PFSK-1 (cell line): ENCODE measurements around the gene TREX2.

Experiments used
- FOXP2 ChIP-seq: optimal IDR thresholded peaks from 2 replicates; pipeline ENCODE3; 2011; ENCODE audit warnings: borderline replicate concordance, control low read depth, inconsistent platforms; ENCODE audit not compliant: insufficient read depth; ENCODE audit errors: extremely low read length, extremely low read depth
- POLR2AphosphoS5 ChIP-seq: IDR thresholded peaks from 2 replicates; pipeline ENCODE4 v1.6.1; 2012; ENCODE audit warnings: low read depth, mild to moderate bottlenecking, control low read depth, low read length, moderate library complexity
- REST ChIP-seq, 2 experiments: IDR thresholded peaks; 2 replicates each; pipeline versions ENCODE4 v1.6.1 to v1.8.0; 2011 to 2012; ENCODE audit warnings: low read depth in 2 of 2, low read length in 2 of 2, control low read depth in 1 of 2, inconsistent platforms in 1 of 2, mild to moderate bottlenecking in 1 of 2, moderate library complexity in 1 of 2; ENCODE audit not compliant: insufficient read depth in 1 of 2
- SIN3A ChIP-seq: IDR thresholded peaks from 2 replicates; pipeline ENCODE4 v1.6.1; 2012; ENCODE audit warnings: mild to moderate bottlenecking, low read length, moderate library complexity, borderline replicate concordance; ENCODE audit not compliant: insufficient read depth
- TAF1 ChIP-seq: IDR thresholded peaks from 2 replicates; pipeline ENCODE4 v1.6.1; 2012; ENCODE audit warnings: low read length, control low read depth, borderline replicate concordance; ENCODE audit not compliant: insufficient read depth

The TREX2 gene

GRCh38 chrX:153471663-153472280 is 25.9 kb upstream of the TREX2 start:
- TF ChIP-seq REST (IDR thresholded peaks at IDR 0.05; ENCODE audit: insufficient read depth in 1 of 2, low read depth in 2 of 2, low read length in 2 of 2) (no peak), SIN3A (no peak), TAF1 (no peak), FOXP2 (no peak), POLR2AphosphoS5 (no peak)

GRCh38 chrX:153470411-153471363 is 24.8 kb upstream of the TREX2 start, which contains the start of gene HAUS7:
TSS of gene HAUS7 (minus strand) at chrX:153470576. CDS start at chrX:153470557, 19 bp downstream.
- no peak for TF ChIP-seq FOXP2
- TF ChIP-seq TAF1, result no peak
- no peak for TF ChIP-seq POLR2AphosphoS5
- no peak for TF ChIP-seq SIN3A
- TF ChIP-seq REST (IDR thresholded peaks at IDR 0.05; ENCODE audit: insufficient read depth in 1 of 2, low read depth in 2 of 2, low read length in 2 of 2), result no peak

- peak; percentile 85; the same call in 1 of the 2 replicates for TF ChIP-seq SIN3A
- peak in 1 of 2 experiments; percentile 90; a peak in 2 of 4 replicates for TF ChIP-seq REST (IDR thresholded peaks at IDR 0.05; ENCODE audit: insufficient read depth in 1 of 2, low read depth in 2 of 2, low read length in 2 of 2)
- TF ChIP-seq TAF1, result no peak
These were observed 24.1 kb upstream of the TREX2 start for GRCh38 chrX:153469811-153470410.

- TF ChIP-seq REST (IDR thresholded peaks at IDR 0.05; ENCODE audit: insufficient read depth in 1 of 2, low read depth in 2 of 2, low read length in 2 of 2) (no peak), TAF1 (no peak)
These were observed 22.2 kb upstream of the TREX2 start for GRCh38 chrX:153468008-153468580.
